Right cardiac atrium (tissue), 5 donors: ENCODE results near the gene TEAD3. TPM values are rescaled to one million over a fixed set of nuclear protein-coding genes. Genes with fewer than 3 reads are reported as not detected.
A peak's percentile ranks its signal among the peaks of the same experiment; 100 is the strongest.
"Not testable (repeated sequence)": the region's sequence is repeated elsewhere in the genome, so short reads cannot be mapped to it uniquely, and the experiment has no call there.

Source experiments
- ATAC-seq, 2 donors: fragments of 200-7000 bp; cut with Tn5 transposase; one replicate each; pipeline versions ENCODE4 v1.8.0 to v1.9.1; 2020; ENCODE audit warnings: moderate library complexity in 2 of 2, mild to moderate bottlenecking in 1 of 2
- DNase-seq, 3 donors: peaks; one replicate each; pipeline ENCODE4 v3.0.0-alpha.2; 2020
- H3K27ac ChIP-seq: one replicate; pipeline ENCODE4 v1.5.1; 2013; ENCODE audit warnings: mild to moderate bottlenecking, low read length, control low read depth, moderate library complexity
- H3K27me3 ChIP-seq: one replicate; pipeline ENCODE4 v1.6.1; 2013; ENCODE audit not compliant: control insufficient read depth, insufficient read depth
- H3K4me1 ChIP-seq: one replicate; pipeline ENCODE4 v1.6.1; 2013; ENCODE audit warnings: low read length; ENCODE audit not compliant: control insufficient read depth, insufficient read depth
- H3K4me3 ChIP-seq: one replicate; pipeline ENCODE4 v1.5.1; 2013; ENCODE audit warnings: low read length, control low read depth
- H3K9me3 ChIP-seq: one replicate; pipeline ENCODE4 v1.6.1; 2013; ENCODE audit warnings: low read length; ENCODE audit not compliant: control insufficient read depth
- WGBS: extraction: QIAGEN DNeasy Blood & Tissue Kit; methylation state at CpG from one replicate; pipeline ENCODE4 v1.1.7; 2013; 5-methylcytosine and 5-hydroxymethylcytosine counted together
- intact Hi-C, 4 donors: fragments of 100-400 bp; cut with DNase I; formaldehyde crosslinking; loops; one replicate each; pipeline versions ENCODE4 v1.11.0 to v1.14.0; 2022 to 2023
- polyA plus RNA-seq: library from polyadenylated mRNA; stranded (reverse); fragments of 200-250 nt; gene quantifications from one replicate; pipeline ENCODE4 v1.2.3, GENCODE V29; 2013
- total RNA-seq, 4 donors: library from RNA; stranded (reverse); fragmentation: NEBNext Ultra II Directional; extraction: Animal tissue kit (Norgen Biotek cat#: 25700); gene quantifications; one replicate each; pipeline ENCODE4 v1.2.1, GENCODE V29; 2021
- donor health status: healthy with polysubstance abuse.
- donor health status: DM: no; HTN: yes; CAD: no.
- donor health status: DM: no; HTN: no; CAD: no.
- donor health status: DM: no; HTN: yes; CAD: no; lungs with severe emphysema.
- donor health status: DM: yes; HTN: yes; CAD: no.

TEAD3 gene
- total and polyA plus RNA-seq, 5 donors: 27.0 to 50.1 (median 37.6) TPM

DNA sequence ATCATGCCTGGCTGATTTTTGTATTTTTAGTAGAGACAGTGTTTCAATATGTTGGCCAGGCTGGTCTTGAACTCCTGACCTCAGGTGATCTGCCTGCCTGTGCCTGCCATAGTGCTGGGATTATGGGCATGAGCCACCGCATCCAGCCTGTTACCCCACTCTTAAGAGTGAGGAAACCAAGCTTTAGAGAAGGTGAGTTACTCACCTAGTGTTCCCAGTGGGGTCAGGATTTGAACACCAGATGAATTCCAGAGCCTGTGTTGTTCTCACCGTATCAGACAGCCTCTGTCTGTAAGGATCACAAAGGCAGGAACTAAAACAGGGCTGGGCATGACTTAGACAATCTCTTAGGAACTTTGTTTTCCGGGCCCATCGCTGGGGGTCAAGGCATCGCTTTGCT is 54.2 kb downstream of the TEAD3 start:
- intact Hi-C loops: no loop called here
- no peaks in the 10 kb centered on the region for H3K4me1 ChIP-seq
- H3K27ac ChIP-seq: no peak overlapping the region
- ATAC-seq (no peak), DNase-seq (no peak)
- H3K27me3 ChIP-seq: no peaks in the 10 kb centered on the region
- no peaks in the 10 kb centered on the region for H3K9me3 ChIP-seq
- H3K4me3 ChIP-seq: no peak overlapping the region
- WGBS: 75% methylated on average over 5 of the region's 5 CpGs

GRCh38 chr6:35441642-35442041 is 55.2 kb downstream of the TEAD3 start:
- Histone ChIP-seq H3K27ac (no peak overlapping the region), H3K4me3 (no peak overlapping the region), H3K27me3 (no peaks in the 10 kb centered on the region), H3K4me1 (no peaks in the 10 kb centered on the region), H3K9me3 (no peaks in the 10 kb centered on the region)
- 88% methylated on average over 4 of the region's 4 CpGs for WGBS
- DNase-seq: no peak
- intact Hi-C loops: no loop called here
- no peak for ATAC-seq

GRCh38 chr6:35441205-35441604 is 55.7 kb downstream of the TEAD3 start:
- no peaks in the 10 kb centered on the region for H3K27me3 ChIP-seq
- H3K27ac ChIP-seq: no peak overlapping the region
- intact Hi-C loops: no loop called here
- ATAC-seq (peak; percentile 69 to 73), DNase-seq (peak in 1 of 3 donors; percentile 68)
- no peaks in the 10 kb centered on the region for H3K9me3 ChIP-seq
- H3K4me3 ChIP-seq: no peak overlapping the region
- H3K4me1 ChIP-seq: no peaks in the 10 kb centered on the region
- whole genome bisulfite sequencing: 49% methylated on average over 3 of the region's 3 CpGs

DNA sequence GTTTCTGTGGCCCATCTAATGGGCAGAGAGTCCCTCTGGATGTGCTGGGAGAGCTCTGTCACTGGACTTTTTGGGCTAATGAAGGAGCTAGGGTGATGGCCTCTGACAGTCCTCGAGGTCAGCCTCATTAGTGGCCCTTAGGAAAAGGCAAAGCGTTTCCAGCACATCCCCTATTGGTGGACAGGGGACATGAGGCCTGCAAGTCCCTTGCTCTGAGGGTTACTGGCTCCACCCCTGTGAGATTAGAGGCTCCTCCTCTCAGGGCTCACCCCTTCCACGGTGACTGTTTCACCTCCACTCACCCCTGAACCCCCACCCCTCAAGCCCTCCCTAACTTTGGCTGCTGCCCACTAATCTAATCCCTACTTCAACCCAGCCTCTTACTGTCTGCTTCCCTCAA is 57.6 kb downstream of the TEAD3 start:
- intact Hi-C loops: no loop called here
- H3K9me3 ChIP-seq: no peaks in the 10 kb centered on the region

DNA sequence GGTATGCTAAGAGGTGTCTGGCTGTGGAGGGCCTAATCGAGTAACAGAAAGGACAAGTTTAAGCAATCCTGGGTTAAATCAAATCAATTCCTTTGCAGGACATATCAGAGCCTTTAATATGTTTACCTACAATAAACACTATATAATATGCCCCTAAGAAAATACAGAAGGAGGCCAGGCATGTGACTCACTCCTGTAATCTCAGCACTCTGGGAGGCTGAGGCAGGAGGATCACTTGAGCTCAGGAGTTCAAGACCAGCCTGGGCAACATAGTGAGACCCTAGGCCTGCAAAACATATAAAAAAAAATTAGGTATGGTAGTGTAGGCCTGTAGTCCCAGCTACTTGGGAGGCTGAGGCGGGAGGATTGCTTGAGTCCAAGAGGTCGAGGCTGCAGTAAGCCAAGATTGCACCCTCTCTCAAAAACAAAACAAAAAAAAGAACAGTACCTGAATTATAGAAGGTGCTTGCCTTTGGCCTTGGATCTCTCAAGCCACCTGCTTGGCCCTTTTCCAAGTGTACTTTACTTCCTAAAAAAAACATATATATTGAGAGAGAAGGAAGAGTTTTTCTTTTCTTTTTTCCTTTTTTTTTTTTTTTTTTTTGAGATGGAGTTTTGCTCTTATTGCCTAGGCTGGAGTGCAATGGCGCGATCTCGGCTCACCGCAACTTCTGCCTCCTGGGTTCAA is 58.4 kb downstream of the TEAD3 start:
- H3K27me3 ChIP-seq, intact Hi-C loops, H3K9me3 ChIP-seq, H3K27ac ChIP-seq, H3K4me1 ChIP-seq, H3K4me3 ChIP-seq, DNase-seq, ATAC-seq: not testable (repeated sequence)
- 97% methylated on average over 7 of the region's 7 CpGs for WGBS

More for the DNA sequence above, 57.6 kb downstream of the TEAD3 start:
- ATAC-seq (no peak), DNase-seq (no peak)
- H3K4me1 ChIP-seq: no peaks in the 10 kb centered on the region
- no peak overlapping the region for H3K27ac ChIP-seq
- H3K4me3 ChIP-seq: no peak overlapping the region
- 36% methylated on average over 3 of the region's 3 CpGs for WGBS
- H3K27me3 ChIP-seq: no peaks in the 10 kb centered on the region

DNA sequence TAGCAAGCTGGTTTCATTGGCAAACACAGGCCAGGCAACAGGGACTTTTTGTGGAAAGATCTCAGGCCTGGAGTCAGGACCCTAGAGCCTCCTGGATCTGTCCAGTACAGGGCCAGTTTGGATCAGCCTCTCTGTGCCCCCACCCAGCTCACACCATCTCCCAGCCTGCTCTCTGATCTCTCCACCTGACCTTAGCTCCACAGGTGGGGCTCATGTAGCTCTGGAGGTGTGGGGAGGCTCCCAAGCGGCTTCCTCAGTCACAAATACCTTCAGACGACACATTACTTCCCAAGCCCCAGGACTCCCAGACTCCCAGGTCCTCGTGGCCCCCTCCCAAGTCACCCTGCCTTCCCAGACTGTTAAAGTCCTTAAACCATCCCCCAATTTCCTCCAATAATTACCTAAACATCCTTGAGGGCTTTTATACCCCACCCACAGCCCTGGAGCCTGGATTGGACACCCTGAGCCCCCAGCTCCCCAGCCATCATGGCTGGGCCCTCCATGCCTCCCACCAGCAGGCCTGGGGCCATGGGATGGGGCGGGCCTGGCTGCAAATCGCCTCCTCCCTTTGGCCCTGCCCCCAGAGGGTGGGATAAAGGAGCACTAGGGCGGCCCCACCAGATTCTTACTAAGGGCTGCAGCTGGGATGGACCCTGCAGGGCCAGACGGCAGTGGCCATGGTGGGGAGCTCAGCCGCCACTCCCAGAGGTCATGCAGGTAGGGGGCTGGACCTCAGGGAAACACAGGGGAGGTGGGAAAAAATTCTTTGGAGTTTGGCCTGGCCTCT is 60.6 kb downstream of the TEAD3 start:
- intact Hi-C loops: no loop called here
- DNase-seq: no peak
- Histone ChIP-seq H3K4me1 (no peaks in the 10 kb centered on the region), H3K4me3 (no peak overlapping the region), H3K27ac (no peak overlapping the region), H3K9me3 (no peaks in the 10 kb centered on the region), H3K27me3 (no peaks in the 10 kb centered on the region)
- 83% methylated on average over 8 of the region's 8 CpGs for WGBS
- peak in 1 of 2 donors; percentile 33 for ATAC-seq

- H3K27me3 ChIP-seq: no peaks in the 10 kb centered on the region
- H3K4me3 ChIP-seq: no peak overlapping the region
- H3K27ac ChIP-seq: no peak overlapping the region
- WGBS: 70% methylated on average over 16 of the region's 16 CpGs
- intact Hi-C loops: no loop called here
- ATAC-seq (peak; percentile 34 to 39), DNase-seq (no peak)
- no peaks in the 10 kb centered on the region for H3K4me1 ChIP-seq
- no peaks in the 10 kb centered on the region for H3K9me3 ChIP-seq
These were observed 61.6 kb downstream of the TEAD3 start for GRCh38 chr6:35435074-35435837.

DNA sequence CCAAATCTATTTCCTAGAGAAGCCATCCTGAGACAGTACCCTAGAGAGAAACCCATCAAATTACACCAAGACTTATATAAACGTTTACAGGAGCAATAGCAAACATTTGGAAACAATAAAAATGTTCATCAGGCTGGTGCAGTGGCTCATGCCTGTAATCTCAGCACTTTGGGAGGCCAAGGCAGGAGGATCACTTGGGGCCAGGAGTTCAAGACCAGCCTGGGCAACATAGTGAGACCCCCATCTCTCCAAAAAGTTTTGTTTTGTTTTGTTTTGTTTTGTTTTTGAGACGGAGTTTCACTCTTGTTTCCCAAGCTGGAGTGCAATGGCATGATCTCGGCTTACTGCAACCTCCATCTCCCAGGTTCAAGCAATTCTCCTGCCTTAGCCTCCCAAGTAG is 64.2 kb downstream of the TEAD3 start:
- H3K4me3 ChIP-seq, intact Hi-C loops, H3K9me3 ChIP-seq, ATAC-seq, H3K27me3 ChIP-seq, DNase-seq, H3K4me1 ChIP-seq, H3K27ac ChIP-seq: not testable (repeated sequence)
- WGBS: 71% methylated on average over 3 of the region's 3 CpGs

- DNase-seq: no peak
- no peaks in the 10 kb centered on the region for H3K27me3 ChIP-seq
- no peak overlapping the region for H3K4me3 ChIP-seq
- no peak overlapping the region for H3K27ac ChIP-seq
- intact Hi-C loops: no loop called here
- ATAC-seq: no peak
- H3K4me1 ChIP-seq: no peaks in the 10 kb centered on the region
- no peaks in the 10 kb centered on the region for H3K9me3 ChIP-seq
- WGBS: 65% methylated on average over 4 of the region's 4 CpGs
These were observed 64.6 kb downstream of the TEAD3 start for GRCh38 chr6:35432291-35432690.

GRCh38 chr6:35429463-35429862 is 67.4 kb downstream of the TEAD3 start:
- no peak for ATAC-seq
- WGBS: 87% methylated on average over 2 of the region's 2 CpGs
- intact Hi-C loops: no loop called here

More at GRCh38 chr6:35429463-35429862, 67.4 kb downstream of the TEAD3 start:
- H3K27me3 ChIP-seq: no peaks in the 10 kb centered on the region
- no peak overlapping the region for H3K27ac ChIP-seq
- no peak for DNase-seq
- H3K4me1 ChIP-seq: no peaks in the 10 kb centered on the region
- no peaks in the 10 kb centered on the region for H3K9me3 ChIP-seq
- no peak overlapping the region for H3K4me3 ChIP-seq
